Astrocyte of the spinal cord (primary cell): ENCODE measurements around the gene KRTAP4-2.
"Not testable (repeated sequence)": the region's sequence is repeated elsewhere in the genome, so short reads cannot be mapped to it uniquely, and the experiment has no call there.

Experiments
- DNase-seq: peaks from one replicate; pipeline ENCODE4 v3.0.0; 2011; ENCODE audit warnings: low read depth, low spot score
- H3K4me3 ChIP-seq: 2 replicates; pipeline ENCODE4 v1.5.1; 2011; ENCODE audit warnings: low read depth, mild to moderate bottlenecking, low read length, moderate library complexity
- in situ Hi-C: cut with HindIII; loops from 2 replicates; pipeline ENCODE4 v1.10.0; 2017; ENCODE audit warnings: low sequenced_read_pairs
- TF ChIP-seq, protein P1 (sequence below): IDR thresholded peaks from 2 replicates; pipeline ENCODE4 v1.5.1; 2012; ENCODE audit warnings: low read depth, mild to moderate bottlenecking, low read length, inconsistent platforms

The KRTAP4-2 gene

GRCh38 chr17:41163828-41164227, 14.2 kb downstream of the KRTAP4-2 start:
- TF ChIP-seq, protein P1, sequence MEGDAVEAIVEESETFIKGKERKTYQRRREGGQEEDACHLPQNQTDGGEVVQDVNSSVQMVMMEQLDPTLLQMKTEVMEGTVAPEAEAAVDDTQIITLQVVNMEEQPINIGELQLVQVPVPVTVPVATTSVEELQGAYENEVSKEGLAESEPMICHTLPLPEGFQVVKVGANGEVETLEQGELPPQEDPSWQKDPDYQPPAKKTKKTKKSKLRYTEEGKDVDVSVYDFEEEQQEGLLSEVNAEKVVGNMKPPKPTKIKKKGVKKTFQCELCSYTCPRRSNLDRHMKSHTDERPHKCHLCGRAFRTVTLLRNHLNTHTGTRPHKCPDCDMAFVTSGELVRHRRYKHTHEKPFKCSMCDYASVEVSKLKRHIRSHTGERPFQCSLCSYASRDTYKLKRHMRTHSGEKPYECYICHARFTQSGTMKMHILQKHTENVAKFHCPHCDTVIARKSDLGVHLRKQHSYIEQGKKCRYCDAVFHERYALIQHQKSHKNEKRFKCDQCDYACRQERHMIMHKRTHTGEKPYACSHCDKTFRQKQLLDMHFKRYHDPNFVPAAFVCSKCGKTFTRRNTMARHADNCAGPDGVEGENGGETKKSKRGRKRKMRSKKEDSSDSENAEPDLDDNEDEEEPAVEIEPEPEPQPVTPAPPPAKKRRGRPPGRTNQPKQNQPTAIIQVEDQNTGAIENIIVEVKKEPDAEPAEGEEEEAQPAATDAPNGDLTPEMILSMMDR, result no peak
- no peak for DNase-seq
- in situ Hi-C loops, result no loop called here
- H3K4me3 ChIP-seq, result no peak overlapping the region

- in situ Hi-C loops, result no loop called here
- TF ChIP-seq, protein P1, result no peak
- no peak for DNase-seq
- H3K4me3 ChIP-seq, result no peak within 1 kb of the TSS
Observed at GRCh38 chr17:41160648-41161047, 17.4 kb downstream of the KRTAP4-2 start, which contains the start of gene KRTAP4-4. TSS of gene KRTAP4-4 (minus strand) at chr17:41160748. CDS start at chr17:41160691, 57 bp downstream.

DNA sequence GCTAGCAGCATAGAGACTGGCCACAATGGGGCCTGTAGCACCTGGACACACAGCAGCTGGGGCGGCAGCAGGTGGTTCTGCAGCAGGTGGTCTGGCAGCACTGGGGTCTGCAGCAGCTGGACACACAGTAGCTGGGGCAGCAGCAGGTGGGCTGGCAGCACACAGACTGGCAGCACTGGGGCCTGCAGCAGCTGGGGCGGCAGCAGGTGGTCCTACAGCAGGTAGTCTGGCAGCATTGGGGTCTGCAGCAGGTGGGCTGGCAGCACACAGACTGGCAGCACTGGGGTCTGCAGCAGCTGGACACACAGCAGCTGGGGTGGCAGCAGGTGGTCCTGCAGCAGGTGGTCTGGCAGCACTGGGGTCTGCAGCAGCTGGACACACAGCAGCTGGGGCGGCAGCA, 17.8 kb downstream of the KRTAP4-2 start:
- DNase-seq, H3K4me3 ChIP-seq, in situ Hi-C loops: not testable (repeated sequence)

GRCh38 chr17:41153856-41154255, 24.2 kb downstream of the KRTAP4-2 start:
- no peak overlapping the region for H3K4me3 ChIP-seq
- TF ChIP-seq, protein P1, result no peak
- no peak for DNase-seq
- in situ Hi-C loops, result no loop called here

DNA sequence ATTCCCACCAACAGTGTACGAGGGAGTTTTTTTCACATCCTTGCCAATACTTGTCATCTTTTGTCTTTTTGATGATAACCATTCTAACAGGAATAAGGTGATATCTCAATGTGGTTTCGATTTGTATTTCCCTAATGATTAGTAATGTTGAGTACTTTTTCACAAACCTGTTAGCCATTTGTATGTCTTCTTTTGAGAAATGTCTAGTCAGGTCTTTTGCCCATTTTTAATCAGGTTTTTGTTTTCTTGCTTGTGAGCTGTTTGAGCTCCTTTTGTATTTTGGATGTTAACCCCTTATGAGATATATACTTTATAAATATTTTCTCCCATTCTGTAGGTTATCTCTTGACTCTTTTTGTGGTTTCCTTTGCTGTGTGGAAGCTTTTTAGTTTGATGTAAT, 26.5 kb downstream of the KRTAP4-2 start:
- in situ Hi-C loops, result no loop called here
- no peak overlapping the region for H3K4me3 ChIP-seq
- no peak for DNase-seq
- TF ChIP-seq, protein P1, result no peak

DNA sequence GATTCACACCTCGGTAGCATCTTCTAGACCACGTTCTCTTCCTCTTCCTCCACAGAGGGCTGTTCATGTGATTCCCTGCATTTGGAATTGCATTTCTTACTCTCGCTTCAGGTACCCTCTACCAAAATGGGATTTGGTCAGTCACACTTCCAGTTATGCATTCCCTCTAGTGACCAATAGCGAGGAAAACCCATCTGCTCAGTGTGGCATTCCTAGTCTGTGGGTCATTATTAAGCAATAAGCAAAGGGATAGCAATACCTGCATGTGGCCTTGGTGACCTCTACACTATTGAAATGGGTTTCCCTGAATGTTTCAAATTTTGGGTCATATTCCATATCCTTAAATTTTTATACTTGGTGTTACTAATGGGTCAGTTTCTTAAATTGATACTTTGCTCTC, 28.0 kb downstream of the KRTAP4-2 start:
- in situ Hi-C loops, result no loop called here
- TF ChIP-seq, protein P1, result no peak
- H3K4me3 ChIP-seq, result no peak overlapping the region
- DNase-seq, result no peak

GRCh38 chr17:41149652-41149985, 28.4 kb downstream of the KRTAP4-2 start, which contains the start of gene KRTAP4-5:
TSS of gene KRTAP4-5 (minus strand) at chr17:41149825. CDS start at chr17:41149767, 58 bp downstream.
- no peak for DNase-seq
- in situ Hi-C loops, result no loop called here
- no peak within 1 kb of the TSS for H3K4me3 ChIP-seq
- TF ChIP-seq, protein P1, result no peak

DNA sequence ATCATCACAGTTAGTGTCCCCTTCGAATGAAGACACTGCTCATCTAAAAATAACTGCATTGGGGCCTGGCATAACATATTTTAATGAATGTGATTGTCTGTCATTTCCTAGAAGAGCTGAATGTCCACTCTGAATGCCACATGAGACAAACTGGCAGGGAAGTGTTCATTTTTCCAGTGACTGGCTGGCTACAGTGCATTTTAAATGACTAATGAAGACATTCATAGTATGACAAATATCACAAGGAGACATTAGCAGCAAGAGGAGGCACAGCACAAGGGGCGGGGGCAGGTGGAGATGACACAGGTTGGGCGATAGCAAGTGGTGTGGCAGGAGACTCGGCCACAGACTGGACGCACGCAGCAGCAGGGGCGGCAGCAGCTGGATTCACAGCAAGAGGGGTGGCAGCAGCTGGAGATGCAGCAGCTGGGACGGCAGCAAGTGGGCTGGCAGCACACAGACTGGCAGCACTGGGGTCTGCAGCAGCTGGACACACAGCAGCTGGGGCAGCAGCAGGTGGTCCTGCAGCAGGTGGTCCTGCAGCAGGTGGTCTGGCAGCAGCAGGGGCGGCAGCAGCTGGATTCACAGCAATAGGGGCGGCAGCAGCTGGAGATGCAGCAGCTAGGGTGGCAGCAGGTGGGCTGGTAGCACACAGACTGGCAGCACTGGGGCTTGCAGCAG, 28.9 kb downstream of the KRTAP4-2 start:
- DNase-seq, H3K4me3 ChIP-seq, in situ Hi-C loops: not testable (repeated sequence)
